Prostate gland (tissue), 2 donors: ENCODE results near the gene ZKSCAN8. TPM values are rescaled to one million over a fixed set of nuclear protein-coding genes. Genes with fewer than 3 reads are reported as not detected.

Experiments
- DNase-seq: peaks from one replicate; pipeline ENCODE4 v3.0.0-alpha.2; 2019; ENCODE audit warnings: low spot score
- H3K27ac ChIP-seq, 2 donors: fragments of 200-600 bp; sonication (generic); 2 replicates each; pipeline ENCODE4 v1.5.1; 2017 to 2019
- H3K27me3 ChIP-seq: fragments of 200-600 bp; sonication (generic); replicated peaks from 2 replicates; pipeline ENCODE4 v1.5.1; 2019; ENCODE audit not compliant: insufficient read depth
- H3K36me3 ChIP-seq, 2 donors: fragments of 200-600 bp; sonication (generic); 1 replicate in 1 of 2; 2 replicates in 1 of 2; pipeline versions ENCODE4 v1.5.1 to v1.8.1; 2017 to 2019
- H3K4me1 ChIP-seq: fragments of 200-600 bp; sonication (generic); replicated peaks from 2 replicates; pipeline ENCODE4 v1.5.1; 2019
- H3K4me3 ChIP-seq, 2 donors: fragments of 200-600 bp; sonication (generic); 2 replicates each; pipeline ENCODE4 v1.5.1; 2017 to 2019
- H3K9me3 ChIP-seq: fragments of 200-600 bp; sonication (generic); 2 replicates; pipeline ENCODE4 v1.5.1; 2017
- POLR2A ChIP-seq: fragments of 450-650 bp; IDR thresholded peaks from one replicate; pipeline ENCODE4 v1.6.1; 2016; ENCODE audit warnings: antibody characterized with exemption, mild to moderate bottlenecking
- POLR2AphosphoS5 ChIP-seq: sonication (generic); formaldehyde crosslinking; IDR thresholded peaks from one replicate; pipeline ENCODE4 v1.6.1; 2017; ENCODE audit warnings: antibody characterized with exemption
- WGBS: methylation state at CpG from one replicate; pipeline ENCODE4 v1.1.5; 2018; 5-methylcytosine and 5-hydroxymethylcytosine counted together
- intact Hi-C: fragments of 100-400 bp; cut with DNase I; formaldehyde crosslinking; loops from one replicate; pipeline ENCODE4 v1.14.2; 2022
- total RNA-seq, 2 donors: library from RNA; depleted of rRNA; stranded (reverse); fragments of >200 nt; gene quantifications; one replicate each; pipeline ENCODE4 v1.1.0, GENCODE V29; 2016
- TF ChIP-seq, protein P1 (sequence below), 4 experiments: fragments of 200-600 bp in 2 of 4; fragments of 450-650 bp in 2 of 4; sonication (generic) in 2 of 4; IDR thresholded peaks; 1 replicate in 3 of 4; 2 replicates in 1 of 4; pipeline ENCODE4 v1.5.1; 2016 to 2019; ENCODE audit warnings: antibody characterized with exemption in 4 of 4, mild to moderate bottlenecking in 2 of 4, moderate library complexity in 2 of 4

ZKSCAN8 gene
- total RNA-seq, 2 donors from 2014 or later: 20.5 to 39.4 TPM

- TF ChIP-seq POLR2A (no peak), POLR2AphosphoS5 (no peak)
- TF ChIP-seq, protein P1, sequence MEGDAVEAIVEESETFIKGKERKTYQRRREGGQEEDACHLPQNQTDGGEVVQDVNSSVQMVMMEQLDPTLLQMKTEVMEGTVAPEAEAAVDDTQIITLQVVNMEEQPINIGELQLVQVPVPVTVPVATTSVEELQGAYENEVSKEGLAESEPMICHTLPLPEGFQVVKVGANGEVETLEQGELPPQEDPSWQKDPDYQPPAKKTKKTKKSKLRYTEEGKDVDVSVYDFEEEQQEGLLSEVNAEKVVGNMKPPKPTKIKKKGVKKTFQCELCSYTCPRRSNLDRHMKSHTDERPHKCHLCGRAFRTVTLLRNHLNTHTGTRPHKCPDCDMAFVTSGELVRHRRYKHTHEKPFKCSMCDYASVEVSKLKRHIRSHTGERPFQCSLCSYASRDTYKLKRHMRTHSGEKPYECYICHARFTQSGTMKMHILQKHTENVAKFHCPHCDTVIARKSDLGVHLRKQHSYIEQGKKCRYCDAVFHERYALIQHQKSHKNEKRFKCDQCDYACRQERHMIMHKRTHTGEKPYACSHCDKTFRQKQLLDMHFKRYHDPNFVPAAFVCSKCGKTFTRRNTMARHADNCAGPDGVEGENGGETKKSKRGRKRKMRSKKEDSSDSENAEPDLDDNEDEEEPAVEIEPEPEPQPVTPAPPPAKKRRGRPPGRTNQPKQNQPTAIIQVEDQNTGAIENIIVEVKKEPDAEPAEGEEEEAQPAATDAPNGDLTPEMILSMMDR (IDR thresholded peaks at IDR 0.05): no peak
- H3K4me1 ChIP-seq: no peaks in the 10 kb centered on the region
- H3K27me3 ChIP-seq: no peaks in the 10 kb centered on the region
- 83% methylated on average over 3 of the region's 3 CpGs for WGBS
- H3K9me3 ChIP-seq: no peaks in the 10 kb centered on the region
- H3K36me3 ChIP-seq: no peaks in the 10 kb centered on the region
- H3K27ac ChIP-seq: no peak overlapping the region
- no peak for DNase-seq
- no peak overlapping the region for H3K4me3 ChIP-seq
- intact Hi-C loops: no loop called here
These were observed 34.2 kb upstream of the ZKSCAN8 start for GRCh38 chr6:28107506-28107905.

DNA sequence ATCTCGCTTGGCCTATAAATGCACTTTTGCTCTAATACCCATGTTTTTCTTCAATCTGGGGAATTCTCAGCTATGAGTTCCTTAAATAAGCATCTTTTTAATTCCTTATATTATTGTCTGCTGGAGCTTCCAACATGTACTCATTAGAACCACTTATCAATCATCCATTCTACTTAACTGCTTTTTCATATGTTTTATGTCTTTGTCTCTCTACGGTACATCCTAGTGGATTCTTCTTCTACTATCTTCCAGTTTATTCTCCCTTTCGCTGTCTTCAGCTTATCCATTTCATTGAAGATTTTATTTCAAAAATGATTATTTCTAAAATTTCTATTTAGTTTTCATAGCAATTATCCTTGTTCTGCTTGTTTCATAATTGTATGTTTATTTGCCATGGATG is 29.7 kb upstream of the ZKSCAN8 start:
- Histone ChIP-seq H3K27me3 (no peaks in the 10 kb centered on the region), H3K36me3 (no peaks in the 10 kb centered on the region), H3K9me3 (no peaks in the 10 kb centered on the region), H3K4me1 (no peaks in the 10 kb centered on the region), H3K4me3 (no peak overlapping the region), H3K27ac (no peak overlapping the region)
- TF ChIP-seq, protein P1 (IDR thresholded peaks at IDR 0.05): no peak
- TF ChIP-seq POLR2AphosphoS5: no peak
- no peak for TF ChIP-seq POLR2A
- intact Hi-C loops: no loop called here
- 94% methylated on average over 3 of the region's 3 CpGs for WGBS
- DNase-seq: no peak

DNA sequence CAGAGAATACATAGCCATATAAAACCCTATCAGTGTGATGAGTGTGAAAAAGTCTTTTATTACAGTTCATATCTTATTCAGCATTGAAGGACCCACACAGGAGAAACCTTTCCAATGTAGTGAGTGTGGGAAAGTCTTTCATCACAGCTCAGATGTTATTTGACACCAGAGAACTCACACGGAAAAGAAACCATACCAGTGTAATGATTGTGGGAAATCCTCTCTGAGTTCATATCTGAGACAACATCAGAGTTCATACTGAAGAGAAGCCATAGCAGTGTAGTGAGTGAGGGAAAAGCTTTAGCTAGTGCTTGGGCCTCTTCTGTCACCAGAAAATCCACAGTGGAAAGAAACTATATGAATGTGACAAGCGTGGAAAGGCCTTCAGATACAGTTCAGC is 25.9 kb upstream of the ZKSCAN8 start:
- WGBS: 67% methylated on average over 2 of the region's 2 CpGs
- no peak overlapping the region for H3K4me3 ChIP-seq
- DNase-seq: no peak
- intact Hi-C loops: no loop called here
- TF ChIP-seq POLR2A: no peak
- TF ChIP-seq, protein P1 (IDR thresholded peaks at IDR 0.05): no peak
- no peak for TF ChIP-seq POLR2AphosphoS5
- no peaks in the 10 kb centered on the region for H3K27me3 ChIP-seq
- no peak overlapping the region for H3K27ac ChIP-seq
- no peaks in the 10 kb centered on the region for H3K9me3 ChIP-seq
- no peaks in the 10 kb centered on the region for H3K36me3 ChIP-seq
- no peaks in the 10 kb centered on the region for H3K4me1 ChIP-seq

DNA sequence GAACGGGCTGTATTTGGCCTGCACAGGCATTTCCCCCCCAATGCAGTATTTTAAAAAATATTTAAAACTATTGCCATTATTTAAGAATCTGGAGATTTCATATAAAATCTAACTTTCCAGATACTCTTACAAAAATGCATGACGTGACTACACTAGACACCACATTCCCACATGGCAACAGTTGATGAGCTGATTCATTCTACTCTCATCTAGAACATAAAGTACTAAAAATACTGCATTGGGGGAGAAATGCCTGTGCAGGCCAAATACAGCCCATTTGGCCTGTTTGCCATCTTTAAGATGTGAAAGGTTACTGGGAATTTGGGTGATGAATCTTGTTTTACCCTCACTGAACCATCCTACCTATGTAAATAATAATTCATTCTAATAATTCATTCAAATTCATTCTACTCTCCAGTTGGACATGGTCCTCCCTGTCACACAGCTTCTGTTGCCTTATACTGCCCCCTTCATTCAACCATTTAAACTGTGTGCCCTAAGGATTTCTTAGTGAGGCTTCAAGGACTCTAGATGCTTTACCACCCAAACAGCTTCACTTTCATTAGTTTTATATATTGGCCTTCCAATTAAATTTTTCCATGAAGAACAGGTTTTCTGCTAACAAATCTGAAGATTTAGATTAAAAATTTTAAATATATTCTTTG is 24.2 kb upstream of the ZKSCAN8 start:
- DNase-seq: no peak
- H3K4me3 ChIP-seq: no peak overlapping the region
- H3K36me3 ChIP-seq: no peaks in the 10 kb centered on the region
- intact Hi-C loops: no loop called here
- 95% methylated on average over 2 of the region's 2 CpGs for WGBS
- H3K27ac ChIP-seq: no peak overlapping the region
- TF ChIP-seq POLR2AphosphoS5 (no peak), POLR2A (no peak)
- TF ChIP-seq, protein P1 (IDR thresholded peaks at IDR 0.05): no peak
- H3K4me1 ChIP-seq: no peaks in the 10 kb centered on the region
- H3K27me3 ChIP-seq: no peaks in the 10 kb centered on the region
- no peaks in the 10 kb centered on the region for H3K9me3 ChIP-seq

DNA sequence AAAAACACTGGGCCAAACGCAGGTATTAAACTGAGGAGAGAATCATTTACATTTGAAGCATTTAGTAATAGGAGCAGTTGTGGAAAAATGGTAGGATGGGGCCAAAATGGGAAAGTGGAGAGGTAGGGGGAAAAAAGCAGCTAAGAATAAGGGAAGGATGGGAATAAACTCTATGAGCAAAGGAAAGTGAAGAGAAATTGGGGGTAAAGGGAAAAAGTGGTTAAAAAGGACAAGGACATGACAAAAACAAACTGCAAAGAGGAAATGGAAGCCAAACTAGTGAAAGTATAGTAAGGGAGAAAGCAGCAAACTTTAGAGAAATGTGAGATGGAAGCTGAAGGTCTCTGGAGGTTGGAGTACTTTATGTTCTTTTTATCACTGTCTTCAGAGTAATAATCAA is 23.5 kb upstream of the ZKSCAN8 start:
- Histone ChIP-seq H3K4me1 (no peaks in the 10 kb centered on the region), H3K4me3 (no peak overlapping the region), H3K27me3 (no peaks in the 10 kb centered on the region), H3K27ac (no peak overlapping the region), H3K9me3 (no peaks in the 10 kb centered on the region), H3K36me3 (no peaks in the 10 kb centered on the region)
- TF ChIP-seq POLR2A (no peak), POLR2AphosphoS5 (no peak)
- TF ChIP-seq, protein P1 (IDR thresholded peaks at IDR 0.05): no peak
- 79% methylated on average over 1 of the region's 1 CpG for WGBS
- intact Hi-C loops: no loop called here
- no peak for DNase-seq
